HS-5 (cell line): ENCODE results near the gene NLRC5.

Experiments
- DNase-seq: peaks from one replicate; pipeline ENCODE4 v3.0.0-alpha.2; 2012; ENCODE audit warnings: low read depth

NLRC5 gene

DNA sequence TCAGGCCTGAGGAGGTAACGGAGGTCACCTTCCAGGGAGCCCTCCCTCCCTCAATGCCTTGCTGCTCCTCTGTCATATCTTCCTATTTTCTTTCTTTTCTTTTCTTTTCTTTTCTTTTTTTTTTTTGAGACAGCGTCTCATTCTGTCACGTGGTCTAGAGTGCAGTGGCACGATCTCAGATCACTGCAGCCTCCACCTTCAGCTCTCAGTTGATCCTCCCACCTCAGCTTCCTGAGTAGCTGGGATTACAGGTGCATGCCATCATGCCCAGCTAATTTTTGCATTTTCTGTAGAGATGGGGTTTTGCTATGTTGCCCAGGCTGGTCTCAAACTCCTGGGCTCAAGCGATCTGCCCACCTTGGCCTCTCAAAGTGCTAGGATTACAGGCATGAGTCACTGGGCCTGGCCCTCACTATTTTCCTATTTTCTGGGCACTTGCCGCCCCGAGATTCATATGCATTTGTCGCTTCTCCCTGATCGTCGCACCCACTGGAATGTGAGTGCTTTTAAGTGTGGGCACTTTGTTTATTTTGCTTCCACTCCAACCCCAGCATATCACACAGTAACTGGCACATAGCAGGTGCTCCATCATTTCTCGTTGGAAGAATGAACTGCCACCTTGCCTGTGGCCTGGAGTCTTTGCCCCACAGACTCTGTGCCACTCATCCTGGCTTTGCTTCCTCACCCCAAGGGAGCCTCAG lies 134.8 kb downstream of the NLRC5 start:
- no peak for DNase-seq

- DNase-seq, result no peak
These were observed 136.0 kb downstream of the NLRC5 start for GRCh38 chr16:57125376-57125775.

DNA sequence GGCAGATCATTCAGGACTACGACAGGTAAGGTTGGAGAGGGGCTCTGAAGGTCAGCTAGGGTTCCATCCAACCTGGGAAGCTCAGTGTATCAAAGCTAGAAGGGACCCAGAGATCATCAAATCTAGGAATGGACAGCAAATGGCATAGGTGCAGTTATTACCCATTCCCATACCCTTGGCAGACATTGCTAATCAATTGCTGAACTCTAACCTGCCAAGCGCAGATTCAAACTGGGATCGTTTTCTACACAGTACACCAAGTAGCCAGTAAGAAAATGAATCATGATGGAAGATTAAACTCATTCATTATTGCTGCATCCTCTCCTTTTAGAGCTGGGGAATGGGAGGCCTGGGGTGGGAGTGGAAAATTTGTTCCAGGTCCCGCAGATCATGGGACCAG lies 136.6 kb downstream of the NLRC5 start:
- no peak for DNase-seq

- DNase-seq, result no peak
These were observed 137.1 kb downstream of the NLRC5 start for GRCh38 chr16:57126411-57126810.

- no peak for DNase-seq
These were observed 137.8 kb downstream of the NLRC5 start for GRCh38 chr16:57127037-57127763.

GRCh38 chr16:57127836-57128235 lies 138.5 kb downstream of the NLRC5 start:
- DNase-seq, result no peak

GRCh38 chr16:57128771-57129389 lies 139.5 kb downstream of the NLRC5 start:
- DNase-seq, result no peak

DNA sequence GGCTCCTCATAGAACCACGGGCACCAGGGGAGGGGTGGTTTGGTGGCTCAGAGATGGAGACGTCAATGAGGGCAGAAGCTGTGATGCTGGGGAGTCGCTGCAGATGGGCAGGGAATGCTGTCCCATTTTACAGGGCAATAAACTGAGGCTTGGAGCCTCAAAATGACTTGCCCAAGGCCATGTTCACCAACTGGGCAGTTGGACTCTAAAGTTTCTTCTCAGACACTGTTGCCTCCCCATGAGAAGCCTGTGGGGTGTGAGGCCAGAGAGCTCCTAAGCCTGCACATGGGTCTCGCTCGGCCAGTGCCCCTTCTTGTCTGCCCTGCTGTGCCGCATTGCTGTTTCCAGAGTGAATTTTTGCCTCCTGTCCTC lies 141.6 kb downstream of the NLRC5 start:
- DNase-seq, result no peak

GRCh38 chr16:57131351-57131970 lies 142.1 kb downstream of the NLRC5 start:
- no peak for DNase-seq

DNA sequence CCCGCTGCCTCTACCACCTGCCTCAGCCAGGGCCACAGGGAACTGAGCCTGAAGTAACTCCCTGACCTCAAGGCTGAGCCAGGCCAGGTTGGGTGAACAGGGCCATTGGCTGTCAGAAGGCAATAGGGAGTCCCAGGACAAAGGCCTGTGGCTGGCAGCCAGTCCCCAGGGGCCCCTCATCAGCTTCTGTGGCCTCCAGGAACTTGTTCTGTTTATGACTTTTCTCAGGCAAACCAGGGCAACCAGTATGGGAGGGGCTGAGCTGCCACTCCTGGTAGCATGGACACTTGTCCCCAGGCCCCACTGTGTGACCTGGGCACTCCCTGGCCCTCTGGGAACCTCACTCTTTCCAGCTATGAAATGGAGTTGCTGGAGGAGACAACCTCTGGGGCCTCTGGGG lies 143.1 kb downstream of the NLRC5 start:
- no peak for DNase-seq

- no peak for DNase-seq
These were observed 143.7 kb downstream of the NLRC5 start for GRCh38 chr16:57133031-57133430.
